DND-41 (cell line): ENCODE measurements around the gene TSPAN3.

Experiments used
- ATAC-seq: fragments of 200-7000 bp; cut with Tn5 transposase; 3 replicates; pipeline ENCODE4 v1.9.1; 2021; ENCODE audit warnings: low read depth; ENCODE audit not compliant: insufficient read depth
- DNase-seq: peaks from one replicate; pipeline ENCODE4 v3.0.0-alpha.2; 2020
- H2AFZ ChIP-seq: 2 replicates; pipeline ENCODE4 v1.6.0; 2012; ENCODE audit warnings: low read depth, low read length
- H3K27ac ChIP-seq: 2 replicates; pipeline ENCODE4 v1.5.1; 2012; ENCODE audit warnings: low read length, inconsistent platforms
- H3K27me3 ChIP-seq: fragments of 200-600 bp; sonication (generic); 2 replicates; pipeline ENCODE4 v1.6.0; 2012; ENCODE audit warnings: low read length, mild to moderate bottlenecking, inconsistent platforms; ENCODE audit not compliant: insufficient read depth, poor library complexity
- H3K36me3 ChIP-seq: 2 replicates; pipeline ENCODE4 v1.5.1; 2012; ENCODE audit warnings: low read length, inconsistent platforms; ENCODE audit not compliant: insufficient read depth
- H3K4me1 ChIP-seq: 2 replicates; pipeline ENCODE4 v1.5.1; 2012; ENCODE audit warnings: mild to moderate bottlenecking, low read length; ENCODE audit not compliant: insufficient read depth
- H3K4me2 ChIP-seq: 2 replicates; pipeline ENCODE4 v1.6.0; 2012; ENCODE audit warnings: mild to moderate bottlenecking, moderate library complexity, low read length, inconsistent platforms; ENCODE audit not compliant: insufficient read depth
- H3K4me3 ChIP-seq, 2 experiments: fragments of 200-600 bp in 1 of 2; shearing (Covaris generic) in 1 of 2; 2 replicates each; pipeline ENCODE4 v1.5.1; 2012 to 2016; ENCODE audit warnings: inconsistent platforms in 2 of 2, low read length in 2 of 2, mild to moderate bottlenecking in 2 of 2, low read depth in 1 of 2, moderate library complexity in 1 of 2
- H3K79me2 ChIP-seq: 2 replicates; pipeline ENCODE4 v1.6.0; 2012; ENCODE audit warnings: low read length, inconsistent platforms; ENCODE audit not compliant: insufficient read depth
- H3K9ac ChIP-seq: 2 replicates; pipeline ENCODE4 v1.6.0; 2012; ENCODE audit warnings: low read depth, mild to moderate bottlenecking, inconsistent platforms, low read length, moderate library complexity
- H3K9me3 ChIP-seq: 2 replicates; pipeline ENCODE4 v1.5.1; 2012; ENCODE audit warnings: low read length, moderate library complexity, mild to moderate bottlenecking, inconsistent platforms; ENCODE audit not compliant: insufficient read depth, severe bottlenecking
- H4K20me1 ChIP-seq: 2 replicates; pipeline ENCODE4 v1.6.0; 2012; ENCODE audit warnings: low read length; ENCODE audit not compliant: insufficient read depth
- EZH2 ChIP-seq: IDR thresholded peaks from 3 replicates; pipeline ENCODE4 v1.6.1; 2012; ENCODE audit warnings: borderline replicate concordance, low read depth, mild to moderate bottlenecking, moderate library complexity, low read length, inconsistent platforms; ENCODE audit not compliant: severe bottlenecking
- TF ChIP-seq, protein P1 (sequence below): IDR thresholded peaks from 2 replicates; pipeline ENCODE4 v1.5.1; 2012; ENCODE audit warnings: borderline replicate concordance, low read length, moderate library complexity, mild to moderate bottlenecking; ENCODE audit not compliant: poor library complexity, severe bottlenecking; ENCODE audit errors: extremely low read depth

The TSPAN3 gene

DNA sequence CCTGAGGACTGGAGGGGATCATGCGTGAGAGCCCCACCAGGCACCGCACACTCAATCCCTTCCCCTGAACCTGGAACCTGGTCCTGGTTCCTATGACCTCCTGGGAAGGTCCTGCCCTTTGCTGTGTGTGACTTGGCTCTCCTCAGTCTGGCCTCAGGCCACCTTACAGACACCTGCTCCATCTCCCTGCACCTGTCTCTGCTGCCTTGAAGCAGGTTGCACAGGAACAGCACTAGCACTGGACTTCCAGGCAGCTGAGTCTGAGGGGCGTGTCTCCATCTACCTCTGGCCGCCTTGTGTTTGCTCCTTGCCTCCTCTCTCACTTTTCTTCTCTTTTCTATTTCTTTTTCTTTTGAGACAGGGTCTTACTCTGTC, 60.6 kb downstream of the TSPAN3 start:
- Histone ChIP-seq H2AFZ (no peak overlapping the region), H3K27ac (no peak overlapping the region), H3K27me3 (no peaks in the 10 kb centered on the region), H3K9ac (no peak overlapping the region), H3K79me2 (no peaks in the 10 kb centered on the region), H3K36me3 (no peaks in the 10 kb centered on the region), H3K4me3 (no peak overlapping the region), H3K9me3 (no peaks in the 10 kb centered on the region), H3K4me1 (no peaks in the 10 kb centered on the region), H4K20me1 (no peaks in the 10 kb centered on the region), H3K4me2 (no peak overlapping the region)
- TF ChIP-seq, protein P1, sequence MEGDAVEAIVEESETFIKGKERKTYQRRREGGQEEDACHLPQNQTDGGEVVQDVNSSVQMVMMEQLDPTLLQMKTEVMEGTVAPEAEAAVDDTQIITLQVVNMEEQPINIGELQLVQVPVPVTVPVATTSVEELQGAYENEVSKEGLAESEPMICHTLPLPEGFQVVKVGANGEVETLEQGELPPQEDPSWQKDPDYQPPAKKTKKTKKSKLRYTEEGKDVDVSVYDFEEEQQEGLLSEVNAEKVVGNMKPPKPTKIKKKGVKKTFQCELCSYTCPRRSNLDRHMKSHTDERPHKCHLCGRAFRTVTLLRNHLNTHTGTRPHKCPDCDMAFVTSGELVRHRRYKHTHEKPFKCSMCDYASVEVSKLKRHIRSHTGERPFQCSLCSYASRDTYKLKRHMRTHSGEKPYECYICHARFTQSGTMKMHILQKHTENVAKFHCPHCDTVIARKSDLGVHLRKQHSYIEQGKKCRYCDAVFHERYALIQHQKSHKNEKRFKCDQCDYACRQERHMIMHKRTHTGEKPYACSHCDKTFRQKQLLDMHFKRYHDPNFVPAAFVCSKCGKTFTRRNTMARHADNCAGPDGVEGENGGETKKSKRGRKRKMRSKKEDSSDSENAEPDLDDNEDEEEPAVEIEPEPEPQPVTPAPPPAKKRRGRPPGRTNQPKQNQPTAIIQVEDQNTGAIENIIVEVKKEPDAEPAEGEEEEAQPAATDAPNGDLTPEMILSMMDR: no peak
- TF ChIP-seq EZH2: no peak
- DNase-seq (no peak), ATAC-seq (no peak)

GRCh38 chr15:77009646-77010311, 61.1 kb downstream of the TSPAN3 start:
- Histone ChIP-seq H2AFZ (no peak overlapping the region), H4K20me1 (no peaks in the 10 kb centered on the region), H3K4me3 (no peak overlapping the region), H3K27me3 (no peaks in the 10 kb centered on the region), H3K79me2 (no peaks in the 10 kb centered on the region), H3K4me2 (no peak overlapping the region), H3K4me1 (no peaks in the 10 kb centered on the region), H3K9ac (no peak overlapping the region), H3K36me3 (no peaks in the 10 kb centered on the region), H3K9me3 (no peaks in the 10 kb centered on the region), H3K27ac (no peak overlapping the region)
- no peak for DNase-seq
- TF ChIP-seq, protein P1: no peak
- no peak for TF ChIP-seq EZH2
- no peak for ATAC-seq

GRCh38 chr15:77009176-77009575, 61.7 kb downstream of the TSPAN3 start:
- Histone ChIP-seq H3K4me3 (no peak overlapping the region), H3K36me3 (no peaks in the 10 kb centered on the region), H4K20me1 (no peaks in the 10 kb centered on the region), H3K4me1 (no peaks in the 10 kb centered on the region), H2AFZ (no peak overlapping the region), H3K27ac (no peak overlapping the region), H3K9ac (no peak overlapping the region), H3K9me3 (no peaks in the 10 kb centered on the region), H3K4me2 (no peak overlapping the region), H3K79me2 (no peaks in the 10 kb centered on the region), H3K27me3 (no peaks in the 10 kb centered on the region)
- DNase-seq (no peak), ATAC-seq (no peak)
- no peak for TF ChIP-seq EZH2
- TF ChIP-seq, protein P1: no peak
